HG03469 (cell line): ENCODE measurements around the gene FAM181B.

Experiments used
- ATAC-seq: cut with Tn5 transposase; IDR thresholded peaks from one replicate; pipeline ENCODE4 v1.9.1; 2021; ENCODE audit warnings: mild to moderate bottlenecking, moderate library complexity, moderate number of reproducible peaks; ENCODE audit not compliant: unreplicated experiment

Gene FAM181B

GRCh38 chr11:82686211-82686610 lies 47.5 kb downstream of the FAM181B start:
- ATAC-seq = no peak

GRCh38 chr11:82683029-82683428 lies 50.6 kb downstream of the FAM181B start:
- no peak for ATAC-seq

GRCh38 chr11:82682003-82682751 lies 51.5 kb downstream of the FAM181B start:
- ATAC-seq = peak; percentile 91

GRCh38 chr11:82680252-82680651 lies 53.4 kb downstream of the FAM181B start:
- ATAC-seq = no peak
